H1 (cell line): ENCODE data around the gene LHFPL2. TPM values are rescaled to one million over a fixed set of nuclear protein-coding genes. Genes with fewer than 3 reads are reported as not detected.

Experiments used
- CTCF ChIA-PET: fragments of 300-600 bp; sonication (Branson Sonifier 250); formaldehyde crosslinking; loops from one replicate; lab custom pipeline; 2021; ENCODE audit not compliant: partially characterized antibody; lab: Charles Lee
- POLR2A ChIA-PET: fragments of 300-600 bp; sonication (Branson Sonifier 250); formaldehyde crosslinking; loops from one replicate; lab custom pipeline; 2021; ENCODE audit warnings: inconsistent platforms; ENCODE audit not compliant: partially characterized antibody; lab: Charles Lee
- DNase-seq, 2 experiments: peaks; one replicate each; pipeline versions ENCODE4 v3.0.0 to v3.0.0-alpha.2; 2010 to 2022; ENCODE audit warnings: low spot score in 2 of 2, low read depth in 1 of 2, mixed read lengths in 1 of 2
- FAIRE-seq: peaks from 2 replicates; lab custom pipeline; 2011; peaks lifted over from hg19 to GRCh38; lab: Jason Lieb, UNC
- H2AFZ ChIP-seq: 2 replicates; pipeline ENCODE4 v1.8.1; 2012; ENCODE audit warnings: low read length, inconsistent platforms
- H2AK5ac ChIP-seq: 2 replicates; pipeline ENCODE4 v1.6.1; 2013; ENCODE audit warnings: low read depth, low read length
- H2BK120ac ChIP-seq: replicated peaks from 2 replicates; pipeline ENCODE3; 2013; ENCODE audit warnings: low read depth, low read length, inconsistent platforms
- H2BK12ac ChIP-seq: 2 replicates; pipeline ENCODE4 v1.6.1; 2013; ENCODE audit warnings: low read depth, low read length
- H2BK15ac ChIP-seq: 2 replicates; pipeline ENCODE4 v1.6.1; 2013; ENCODE audit warnings: low read length
- H2BK20ac ChIP-seq: 2 replicates; pipeline ENCODE4 v1.6.1; 2013; ENCODE audit warnings: low read length
- H2BK5ac ChIP-seq: 2 replicates; pipeline ENCODE4 v1.6.1; 2013; ENCODE audit warnings: low read depth, low read length
- H3K14ac ChIP-seq: 2 replicates; pipeline ENCODE4 v1.6.1; 2013; ENCODE audit warnings: inconsistent platforms; ENCODE audit not compliant: insufficient read length
- H3K18ac ChIP-seq: 2 replicates; pipeline ENCODE4 v1.6.1; 2013; ENCODE audit warnings: low read length; ENCODE audit errors: extremely low read depth
- H3K23ac ChIP-seq: 2 replicates; pipeline ENCODE4 v1.6.1; 2013; ENCODE audit warnings: inconsistent platforms; ENCODE audit not compliant: insufficient read length
- H3K23me2 ChIP-seq: 2 replicates; pipeline ENCODE4 v1.6.1; 2013; ENCODE audit warnings: low read depth, low read length
- H3K27ac ChIP-seq: 2 replicates; pipeline ENCODE4 v1.6.1; 2011; ENCODE audit warnings: low read depth, low read length, inconsistent platforms
- H3K27me3 ChIP-seq, 4 experiments: replicated peaks in 1 of 4; 1 replicate in 1 of 4; 2 replicates in 3 of 4; pipeline versions ENCODE4 v1.6.1 to v1.8.1; 2011 to 2013; ENCODE audit warnings: low read length in 3 of 4, mild to moderate bottlenecking in 3 of 4, inconsistent platforms in 2 of 4, mixed read lengths in 2 of 4, moderate library complexity in 1 of 4; ENCODE audit not compliant: control insufficient read depth in 3 of 4, insufficient read depth in 3 of 4; ENCODE audit errors: extremely low read depth in 1 of 4
- H3K36me3 ChIP-seq, 4 experiments: 2 replicates each; pipeline versions ENCODE4 v1.6.1 to v1.8.1; 2011 to 2013; ENCODE audit warnings: mild to moderate bottlenecking in 4 of 4, low read length in 3 of 4, moderate library complexity in 2 of 4, control low read depth in 1 of 4, inconsistent platforms in 1 of 4; ENCODE audit not compliant: insufficient read depth in 4 of 4, control insufficient read depth in 2 of 4
- H3K4ac ChIP-seq: replicated peaks from 2 replicates; pipeline ENCODE3; 2013; ENCODE audit warnings: low read length, low read depth, mixed read lengths, inconsistent platforms; ENCODE audit not compliant: insufficient read length
- H3K4me1 ChIP-seq, 4 experiments: replicated peaks in 1 of 4; 1 replicate in 1 of 4; 2 replicates in 3 of 4; pipeline versions ENCODE4 v1.6.1 to v1.8.1; 2011 to 2013; ENCODE audit warnings: low read length in 3 of 4, inconsistent platforms in 2 of 4, mixed read lengths in 1 of 4; ENCODE audit not compliant: insufficient read depth in 4 of 4, control insufficient read depth in 3 of 4
- H3K4me2 ChIP-seq, 2 experiments: 2 replicates each; pipeline versions ENCODE4 v1.6.1 to v1.8.1; 2011 to 2013; ENCODE audit warnings: low read depth in 2 of 2, low read length in 2 of 2, control low read depth in 1 of 2, inconsistent platforms in 1 of 2, mild to moderate bottlenecking in 1 of 2; ENCODE audit not compliant: insufficient read depth in 1 of 2
- H3K4me3 ChIP-seq, 4 experiments: fragments of 200-600, 300-600 bp in 1 of 4; sonication (generic), shearing (Covaris generic), sonication (Bioruptor Twin) in 1 of 4; 2 replicates each; pipeline versions ENCODE4 v1.5.1 to v1.8.1; 2011 to 2016; ENCODE audit warnings: low read length in 4 of 4, low read depth in 3 of 4, control low read depth in 2 of 4, inconsistent platforms in 2 of 4, mild to moderate bottlenecking in 2 of 4, mixed read lengths in 1 of 4, moderate library complexity in 1 of 4; ENCODE audit not compliant: insufficient read depth in 2 of 4; ENCODE audit errors: extremely low read depth in 1 of 4
- H3K56ac ChIP-seq: replicated peaks from 2 replicates; pipeline ENCODE3; 2013; ENCODE audit warnings: low read depth, mild to moderate bottlenecking, mixed read lengths, low read length, inconsistent platforms; ENCODE audit not compliant: insufficient read length
- H3K79me1 ChIP-seq: 2 replicates; pipeline ENCODE4 v1.6.1; 2013; ENCODE audit warnings: low read depth, low read length, control low read depth
- H3K79me2 ChIP-seq, 2 experiments: 2 replicates each; pipeline versions ENCODE4 v1.6.1 to v1.8.1; 2012 to 2013; ENCODE audit warnings: low read length in 2 of 2, mild to moderate bottlenecking in 2 of 2, inconsistent platforms in 1 of 2; ENCODE audit not compliant: insufficient read depth in 2 of 2, control insufficient read depth in 1 of 2
- H3K9ac ChIP-seq, 4 experiments: replicated peaks in 1 of 4; 1 replicate in 1 of 4; 2 replicates in 3 of 4; pipeline versions ENCODE4 v1.6.1 to v1.8.1; 2011 to 2013; ENCODE audit warnings: low read depth in 3 of 4, low read length in 3 of 4, control low read depth in 2 of 4, mild to moderate bottlenecking in 2 of 4, moderate library complexity in 2 of 4, inconsistent platforms in 1 of 4; ENCODE audit errors: extremely low read depth in 1 of 4
- H3K9me3 ChIP-seq, 2 experiments: 2 replicates each; pipeline versions ENCODE4 v1.6.1 to v1.8.1; 2012 to 2013; ENCODE audit warnings: mild to moderate bottlenecking in 2 of 2, moderate library complexity in 2 of 2, control low read depth in 1 of 2, inconsistent platforms in 1 of 2, low read depth in 1 of 2, low read length in 1 of 2, mixed read lengths in 1 of 2; ENCODE audit not compliant: insufficient read depth in 2 of 2
- H4K20me1 ChIP-seq, 2 experiments: replicated peaks in 1 of 2; 2 replicates each; pipeline versions ENCODE3 to v1.8.1; 2011 to 2013; ENCODE audit warnings: inconsistent platforms in 2 of 2, low read length in 2 of 2, mild to moderate bottlenecking in 1 of 2; ENCODE audit not compliant: insufficient read depth in 2 of 2, control insufficient read depth in 1 of 2
- H4K5ac ChIP-seq: 2 replicates; pipeline ENCODE4 v1.6.1; 2013; ENCODE audit warnings: low read length, low read depth, mixed read lengths, inconsistent platforms; ENCODE audit not compliant: insufficient read length
- H4K8ac ChIP-seq: 2 replicates; pipeline ENCODE4 v1.8.0; 2013; ENCODE audit warnings: mild to moderate bottlenecking, moderate library complexity, low read length, inconsistent platforms; ENCODE audit not compliant: insufficient read depth; ENCODE audit errors: extremely low read depth
- H4K91ac ChIP-seq: replicated peaks from 2 replicates; pipeline ENCODE3; 2013; ENCODE audit warnings: low read length, mixed read lengths, inconsistent platforms; ENCODE audit not compliant: insufficient read length
- CEBPB ChIP-seq: IDR thresholded peaks from 2 replicates; pipeline ENCODE4 v1.6.1; 2012; ENCODE audit warnings: low read depth, low read length
- EZH2 ChIP-seq: fragments of 200-600 bp; sonication (generic); IDR thresholded peaks from 2 replicates; pipeline ENCODE4 v1.7.1; 2012; ENCODE audit warnings: low read depth, mild to moderate bottlenecking, moderate library complexity, low read length, inconsistent platforms; ENCODE audit not compliant: severe bottlenecking
- KDM1A ChIP-seq: fragments of 200-600, 300-600 bp; sonication (generic); IDR thresholded peaks from 2 replicates; pipeline ENCODE4 v1.7.1; 2016; ENCODE audit warnings: mild to moderate bottlenecking, low read length, borderline replicate concordance
- POU5F1 ChIP-seq: IDR thresholded peaks from 2 replicates; pipeline ENCODE4 v1.6.1; 2011; ENCODE audit warnings: low read depth, mild to moderate bottlenecking, low read length, moderate library complexity
- RBBP5 ChIP-seq: IDR thresholded peaks from 2 replicates; pipeline ENCODE4 v1.7.1; 2012; ENCODE audit warnings: low read depth, mild to moderate bottlenecking, inconsistent platforms, low read length, moderate library complexity, borderline replicate concordance
- RFX5 ChIP-seq: IDR thresholded peaks from 2 replicates; pipeline ENCODE4 v1.6.1; 2011; ENCODE audit warnings: low read depth, low read length, improper control_type of control experiment, borderline replicate concordance
- SAP30 ChIP-seq: fragments of 300-600 bp; sonication (generic); IDR thresholded peaks from 2 replicates; pipeline ENCODE4 v1.7.1; 2012; ENCODE audit warnings: low read length, moderate library complexity, mild to moderate bottlenecking, inconsistent platforms; ENCODE audit not compliant: insufficient read depth, insufficient replicate concordance
- SP4 ChIP-seq: IDR thresholded peaks from 2 replicates; pipeline ENCODE4 v1.6.1; 2012; ENCODE audit warnings: low read length, inconsistent platforms
- SRF ChIP-seq: IDR thresholded peaks from 2 replicates; pipeline ENCODE4 v1.6.1; 2011; ENCODE audit warnings: mild to moderate bottlenecking, low read depth, low read length, moderate library complexity
- WGBS, 2 experiments: shearing (Covaris generic) in 1 of 2; methylation state at CpG; one replicate each; pipeline versions ENCODE4 v1.1.6 to v1.1.7; 2013 to 2015; ENCODE audit warnings: low lambda C conversion rate in 2 of 2, mixed read lengths in 2 of 2, inconsistent platforms in 1 of 2, low coverage in 1 of 2, missing lambda C conversion rate in 1 of 2; ENCODE audit not compliant: insufficient replicate concordance in 2 of 2, insufficient coverage in 1 of 2, insufficient read length in 1 of 2; ENCODE audit errors: extremely low coverage in 1 of 2, missing lambda C conversion rate in 1 of 2; 5-methylcytosine and 5-hydroxymethylcytosine counted together
- polyA plus RNA-seq, 7 experiments: library from polyadenylated mRNA; depleted of rRNA in 3 of 7; stranded (reverse) in 5 of 7; unstranded in 2 of 7; fragments of >200 nt in 5 of 7; fragments of 200-250 nt in 2 of 7; gene quantifications; 1 replicate in 5 of 7; 2 replicates in 1 of 7; 4 replicates in 1 of 7; pipeline versions ENCODE4 v1.2.1 to v1.2.3, GENCODE V29; 2011 to 2013; ENCODE audit warnings: missing spikeins in 2 of 7, mixed read lengths in 2 of 7
- total RNA-seq: library from RNA; stranded (reverse); fragmentation: NEBNext Ultra II Directional; extraction: Animal tissue kit (Norgen Biotek cat#: 25700); gene quantifications from 2 replicates; pipeline ENCODE4 v1.2.1, GENCODE V29; 2021
- TF ChIP-seq, protein P1 (sequence below): IDR thresholded peaks from 2 replicates; pipeline ENCODE4 v1.6.1; 2012; ENCODE audit warnings: inconsistent platforms
- TF ChIP-seq, protein P2 (sequence below): IDR thresholded peaks from 2 replicates; pipeline ENCODE4 v1.6.1; 2012; ENCODE audit warnings: inconsistent platforms

Gene LHFPL2
- total and polyA plus RNA-seq, 2 of the 8 experiments (the other 6 are each of a cell fraction or from before 2014, with no cell fraction given): 9.6 to 43.0 TPM

DNA sequence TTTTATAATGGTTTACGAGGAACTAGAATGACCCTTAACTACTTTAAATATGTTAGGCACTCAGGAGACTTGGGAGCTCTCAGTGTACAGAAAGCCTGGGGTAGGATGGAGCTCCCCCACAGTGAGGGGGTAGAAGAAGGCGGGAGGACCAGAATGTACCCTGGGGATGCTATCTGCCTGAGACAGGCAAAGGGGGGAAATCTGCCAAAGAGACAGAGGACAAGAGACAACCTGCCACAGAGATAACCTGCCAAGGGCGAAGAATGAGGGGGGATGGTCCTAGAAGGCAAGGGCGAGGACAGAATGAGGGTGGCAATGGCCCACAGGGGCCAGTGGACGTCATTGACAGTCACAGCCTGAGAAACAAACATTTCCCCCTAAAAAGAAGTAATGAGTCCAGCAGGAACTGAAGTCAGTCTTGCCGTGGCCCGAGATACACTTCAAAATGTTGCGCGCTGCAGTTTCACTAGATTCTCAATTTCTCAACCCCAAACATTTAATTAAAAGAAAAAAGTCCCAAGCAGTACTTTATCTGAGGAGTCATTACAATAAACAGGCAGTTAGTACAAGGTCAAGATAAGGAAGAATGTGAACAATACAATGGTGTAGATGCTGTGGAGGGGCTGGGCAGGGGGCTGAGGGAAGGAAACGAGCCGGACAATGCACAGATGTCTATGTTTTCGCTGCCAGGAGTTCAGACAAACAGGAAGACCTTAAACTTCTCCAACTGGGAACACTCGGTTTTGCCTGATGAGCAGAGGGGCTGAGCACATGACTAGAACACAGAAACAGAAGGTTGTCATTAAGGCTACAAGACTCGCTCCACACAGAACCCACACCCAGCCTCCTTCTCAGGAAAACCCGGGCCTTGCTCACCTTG lies 125.0 kb downstream of the LHFPL2 start:
- Histone ChIP-seq H2BK12ac (no peak overlapping the region), H4K20me1 (peaks cover 2 to 3% of the 10 kb centered on the region in 2 experiments), H3K79me1 (peaks cover 7% of the 10 kb centered on the region; the same call in 1 of the 2 replicates), H2AK5ac (no peak overlapping the region), H4K91ac (no peak overlapping the region), H3K23me2 (no peaks in the 10 kb centered on the region), H3K23ac (no peak overlapping the region), H3K36me3 (no peaks in the 10 kb centered on the region), H2BK120ac (no peak overlapping the region), H3K4me3 (no peak overlapping the region), H3K14ac (no peak overlapping the region), H4K8ac (no peak overlapping the region), H3K27ac (no peak overlapping the region), H4K5ac (no peak overlapping the region), H2AFZ (no peak overlapping the region), H3K9ac (no peak overlapping the region), H3K4me2 (no peak overlapping the region), H3K56ac (no peak overlapping the region), H3K79me2 (peaks cover 0 to 20% of the 10 kb centered on the region in 2 experiments; a peak in 3 of 4 replicates), H3K4me1 (peaks cover 0 to 16% (median 5%) of the 10 kb centered on the region in 4 experiments; a peak in 4 of 7 replicates), H3K27me3 (no peaks in the 10 kb centered on the region), H3K4ac (no peak overlapping the region), H2BK15ac (no peak overlapping the region), H2BK5ac (no peak overlapping the region), H3K18ac (no peak overlapping the region), H2BK20ac (no peak overlapping the region), H3K9me3 (no peaks in the 10 kb centered on the region)
- FAIRE-seq: no peak
- POLR2A ChIA-PET: no interaction called here
- CTCF ChIA-PET: interaction anchor here (1.4 kb wide), 1 partner anchor 59 kb away, joined by 3 read pairs; no protein-coding TSS in a partner anchor
- WGBS, 2 experiments: 93% methylated on average over 15 of the region's 15 CpGs; no CpG with 5 or more reads in 1 of the 2 experiments
- DNase-seq: no peak
- TF ChIP-seq, protein P1, sequence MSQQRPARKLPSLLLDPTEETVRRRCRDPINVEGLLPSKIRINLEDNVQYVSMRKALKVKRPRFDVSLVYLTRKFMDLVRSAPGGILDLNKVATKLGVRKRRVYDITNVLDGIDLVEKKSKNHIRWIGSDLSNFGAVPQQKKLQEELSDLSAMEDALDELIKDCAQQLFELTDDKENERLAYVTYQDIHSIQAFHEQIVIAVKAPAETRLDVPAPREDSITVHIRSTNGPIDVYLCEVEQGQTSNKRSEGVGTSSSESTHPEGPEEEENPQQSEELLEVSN: no peak
- no peak for TF ChIP-seq RFX5
- TF ChIP-seq CEBPB: no peak
- no peak for TF ChIP-seq EZH2
- TF ChIP-seq SAP30: no peak
- no peak for TF ChIP-seq POU5F1
- TF ChIP-seq, protein P2, sequence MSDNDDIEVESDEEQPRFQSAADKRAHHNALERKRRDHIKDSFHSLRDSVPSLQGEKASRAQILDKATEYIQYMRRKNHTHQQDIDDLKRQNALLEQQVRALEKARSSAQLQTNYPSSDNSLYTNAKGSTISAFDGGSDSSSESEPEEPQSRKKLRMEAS: no peak
- no peak for TF ChIP-seq SRF
- TF ChIP-seq RBBP5: no peak
- TF ChIP-seq KDM1A: no peak
- no peak for TF ChIP-seq SP4
